Bone marrow (tissue), 2 donors: ENCODE data around the gene NTNG1.

ENCODE experiments used
- DNase-seq, 2 donors: peaks; one replicate each; lab custom pipeline; 2025; lab: John Stamatoyannopoulos, UW

Gene NTNG1

DNA sequence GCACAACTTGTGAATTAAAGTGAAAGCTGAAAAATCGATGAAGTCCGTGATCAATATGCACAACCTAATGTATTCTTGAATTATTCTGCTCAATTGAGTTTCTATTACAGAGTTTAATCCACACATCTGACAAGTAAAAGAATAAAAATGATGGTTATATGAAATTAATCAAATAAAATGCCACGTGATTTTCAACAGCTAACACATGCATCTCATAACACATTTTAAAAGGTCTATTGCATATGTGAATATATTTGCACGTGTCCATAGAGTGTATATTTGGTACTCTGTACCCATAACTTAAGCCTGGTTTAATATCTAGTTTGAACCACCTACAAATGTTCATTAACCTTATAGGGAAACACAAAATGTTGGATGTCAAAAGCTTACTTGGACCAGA, 266.2 kb downstream of the NTNG1 start:
- DNase-seq = no peak

DNA sequence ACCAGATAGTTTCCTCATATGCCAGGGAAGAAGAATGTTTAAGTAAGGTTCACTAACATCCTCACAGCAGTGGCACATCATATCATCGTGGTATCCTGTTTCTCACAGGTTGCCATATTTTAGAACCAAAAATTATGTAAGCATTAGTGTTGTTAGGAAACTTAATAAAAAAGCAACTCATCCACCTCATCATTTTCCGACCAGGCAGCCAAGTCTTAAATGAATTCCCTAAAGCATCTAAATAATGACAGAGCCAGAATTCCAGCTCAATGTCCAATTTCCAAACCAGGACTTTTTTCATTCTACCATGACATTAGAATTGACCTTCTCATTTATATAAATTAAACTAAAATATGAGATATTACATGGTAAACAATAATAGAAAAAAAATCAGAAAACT, 272.7 kb downstream of the NTNG1 start:
- no peak for DNase-seq

DNA sequence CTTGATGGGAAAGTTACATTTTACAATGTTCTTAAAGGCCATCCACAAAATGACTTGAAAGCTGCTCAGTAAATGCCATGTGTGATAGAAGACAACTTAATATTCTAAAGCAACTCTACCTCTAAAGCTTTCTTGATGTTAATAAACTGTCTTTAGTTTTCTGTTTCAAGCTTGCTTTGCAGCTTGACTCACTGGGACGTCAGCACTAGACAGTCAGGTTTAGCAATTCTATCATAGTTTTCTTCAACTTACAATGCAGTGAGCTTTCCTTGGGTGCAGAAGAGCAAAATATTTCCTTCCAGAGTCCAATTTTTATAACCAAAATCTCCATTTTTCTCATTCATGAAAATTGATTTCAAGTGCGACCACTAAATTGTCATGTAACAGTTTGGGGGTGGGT, 273.1 kb downstream of the NTNG1 start:
- no peak for DNase-seq

DNA sequence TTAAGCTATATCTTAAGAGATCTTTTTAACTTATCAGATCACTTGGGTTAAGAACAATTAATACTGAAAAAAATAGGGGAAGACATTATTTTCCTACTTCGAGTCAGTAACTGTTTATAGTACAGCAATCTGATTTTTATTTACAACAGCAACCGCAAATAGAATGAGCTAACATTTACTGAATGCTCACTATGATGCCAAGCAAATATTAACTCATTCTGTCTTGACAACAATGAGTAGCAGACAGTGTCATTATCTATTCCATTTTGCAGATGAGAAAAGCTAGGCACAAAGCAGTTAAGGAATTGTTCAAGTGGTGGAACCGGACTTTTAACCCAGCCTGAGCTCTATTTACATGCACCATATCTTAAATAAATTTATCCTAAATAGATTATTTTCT, 273.7 kb downstream of the NTNG1 start:
- DNase-seq = no peak

DNA sequence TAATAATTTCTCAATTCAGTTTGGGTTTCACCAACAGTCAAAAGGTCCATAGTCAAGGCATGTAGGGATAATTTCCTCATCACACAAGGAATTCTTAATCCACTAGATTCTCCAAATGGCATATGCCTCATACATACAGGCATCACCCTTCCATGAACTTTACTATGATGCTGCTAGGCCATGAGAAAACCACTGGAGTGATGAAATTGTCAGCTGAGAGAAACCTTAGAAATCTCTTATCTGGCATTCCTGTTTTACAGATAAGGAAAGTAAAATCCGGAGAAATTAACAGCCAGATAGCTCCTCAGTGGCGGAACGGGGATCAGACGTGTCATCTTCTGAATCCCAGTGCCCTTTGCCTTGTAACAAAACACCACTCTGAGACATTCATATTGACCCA, 274.4 kb downstream of the NTNG1 start:
- no peak for DNase-seq

DNA sequence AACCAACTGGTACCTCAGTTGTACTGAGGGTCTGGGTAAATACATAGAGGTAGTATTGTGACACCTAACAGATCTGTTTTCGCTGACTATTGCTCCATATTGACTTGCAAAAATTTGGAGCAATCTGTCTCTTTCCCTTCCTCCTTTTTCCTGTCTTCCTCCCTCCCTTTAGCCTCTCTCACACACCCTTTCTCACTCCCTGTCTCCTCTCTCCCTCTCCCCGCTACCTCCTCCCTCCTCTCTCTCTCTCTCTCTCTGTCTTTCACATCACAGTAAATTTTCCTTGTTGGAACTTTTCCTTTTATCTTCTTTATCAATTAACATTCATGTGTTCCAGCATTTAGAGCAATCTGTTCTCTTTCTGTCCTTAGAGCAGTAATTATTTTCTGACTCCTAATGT, 278.2 kb downstream of the NTNG1 start:
- no peak for DNase-seq

DNA sequence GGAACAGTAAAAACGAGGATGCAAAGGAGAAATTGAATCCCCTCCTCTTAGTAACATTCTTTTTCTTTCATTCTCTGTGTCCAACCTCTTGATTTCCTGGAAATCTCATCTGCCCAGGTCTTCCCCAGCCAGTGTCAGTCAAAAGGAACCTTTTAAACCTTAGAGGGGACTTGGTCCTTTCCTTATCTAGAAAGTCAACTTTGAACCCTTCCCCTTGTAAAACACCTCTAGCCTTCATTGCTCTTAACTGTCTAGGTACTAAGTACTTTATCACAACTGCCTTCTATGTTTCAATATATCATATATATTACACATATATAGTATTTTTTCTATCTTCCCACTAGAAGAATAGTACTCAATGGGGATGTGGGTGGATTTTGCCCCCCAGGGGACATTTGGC, 282.1 kb downstream of the NTNG1 start:
- no peak for DNase-seq

DNA sequence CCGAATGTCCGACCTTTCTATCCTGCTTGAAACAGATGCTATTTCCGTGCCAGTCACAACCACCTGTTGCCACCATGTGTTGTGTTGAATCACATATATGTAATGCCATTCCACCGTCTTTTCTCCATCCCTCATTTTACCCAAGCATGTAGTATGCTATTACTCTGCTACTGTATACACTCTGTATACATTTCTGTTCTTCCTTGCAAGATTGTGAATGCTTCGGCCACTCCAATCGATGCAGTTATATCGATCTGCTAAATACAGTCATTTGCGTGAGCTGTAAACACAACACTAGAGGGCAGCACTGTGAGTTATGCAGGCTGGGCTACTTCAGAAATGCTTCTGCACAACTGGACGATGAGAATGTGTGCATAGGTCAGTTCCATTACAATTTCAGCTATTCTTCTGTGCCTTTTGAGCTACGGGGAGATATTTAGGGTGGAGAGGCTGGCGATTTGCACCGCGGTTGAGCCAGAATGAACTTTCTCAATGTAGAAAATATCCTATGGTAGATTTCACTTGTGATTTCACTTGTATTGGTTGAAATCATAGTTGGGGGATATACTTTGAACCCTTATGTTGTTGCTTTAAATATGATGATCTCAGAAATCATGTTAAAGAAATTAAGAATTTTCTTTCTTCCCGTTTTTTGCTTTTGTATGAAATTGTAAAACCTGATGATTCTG, 289.8 kb downstream of the NTNG1 start:
- DNase-seq = peak in 1 of 2 donors; percentile 5

DNA sequence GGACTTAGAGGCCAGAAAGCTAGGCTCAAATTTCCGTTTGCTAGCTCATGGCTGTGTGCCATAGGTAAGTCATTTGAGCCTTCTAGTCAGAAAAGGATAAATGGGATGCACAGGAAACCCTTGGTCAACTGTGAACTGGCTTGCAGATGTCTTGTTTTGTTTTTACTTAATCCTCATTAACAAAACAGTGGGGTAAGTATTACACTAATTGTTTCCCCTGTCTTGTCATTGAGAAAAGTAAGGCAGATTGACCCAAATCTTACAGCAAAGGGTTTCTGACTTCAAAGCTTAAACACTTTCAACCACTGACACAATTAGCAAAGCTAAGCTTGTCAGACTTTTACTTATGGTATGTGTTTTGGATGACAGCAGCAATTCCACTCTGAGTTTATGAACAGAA, 291.3 kb downstream of the NTNG1 start:
- DNase-seq = no peak

DNA sequence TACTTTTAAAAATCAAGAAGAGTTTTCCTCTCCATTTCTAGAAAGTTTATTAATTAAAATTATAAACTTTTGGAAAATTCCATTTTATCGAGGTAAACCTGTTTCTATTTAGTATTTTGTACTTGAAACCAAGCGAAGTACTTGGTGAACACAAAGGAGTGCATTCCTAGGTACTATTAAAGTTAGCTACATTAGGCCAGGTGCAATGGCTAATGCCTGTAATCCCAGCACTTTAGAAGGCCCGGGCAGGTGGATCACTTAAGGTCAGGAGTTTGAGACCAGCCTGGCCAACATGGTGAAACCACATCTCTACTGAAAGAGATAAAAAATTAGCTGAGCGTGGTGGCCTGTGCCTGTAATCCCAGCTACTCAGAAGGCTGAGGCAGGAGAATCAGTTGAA, 292.2 kb downstream of the NTNG1 start:
- no peak for DNase-seq

DNA sequence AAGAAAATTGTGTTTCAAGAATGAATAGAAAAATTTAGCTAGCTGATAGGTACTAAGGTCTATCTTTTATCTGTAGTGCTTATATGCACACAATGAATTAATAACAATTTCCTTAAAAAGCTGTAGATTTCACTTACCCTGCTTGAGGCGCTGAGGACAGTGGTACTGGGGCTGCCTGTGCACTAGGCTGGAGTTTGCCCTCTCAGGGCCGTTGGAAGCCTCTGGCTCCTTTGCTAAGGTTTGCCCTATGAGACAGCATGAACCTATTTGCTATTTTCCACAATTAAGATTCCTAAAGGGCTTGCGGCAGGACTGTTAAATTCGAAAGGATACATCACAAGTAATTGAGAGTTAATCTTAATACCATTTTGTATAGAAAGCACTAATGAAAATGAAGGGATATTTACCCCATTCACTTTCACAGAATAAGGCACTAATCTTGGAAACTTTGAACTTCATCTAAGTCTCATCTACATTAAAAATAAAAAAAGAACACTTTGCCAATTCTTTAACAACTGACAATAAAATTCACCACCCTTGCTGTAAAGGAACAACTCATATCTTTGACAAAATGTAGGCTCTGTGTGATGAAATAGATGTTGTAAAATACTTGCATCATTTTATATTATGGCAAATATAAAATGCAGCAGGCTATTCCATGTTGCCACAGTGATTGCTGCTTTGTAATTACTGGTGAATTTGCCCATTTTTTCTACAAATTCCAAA, 293.0 kb downstream of the NTNG1 start:
- no peak for DNase-seq

DNA sequence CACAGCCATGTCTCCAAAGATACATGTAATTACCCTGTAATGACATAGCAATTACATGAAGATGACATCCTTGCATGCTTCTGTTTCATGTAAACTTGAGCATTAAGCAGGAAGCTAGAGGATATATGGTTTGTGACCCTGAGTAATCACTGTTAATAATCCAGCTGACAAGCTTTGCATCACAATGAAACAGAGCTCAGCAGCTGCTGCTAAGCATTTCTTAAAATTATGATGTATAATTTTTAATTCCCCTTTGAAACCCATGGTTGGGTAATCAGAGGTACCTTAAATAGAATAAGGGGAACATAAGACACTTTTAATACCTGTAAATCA, 293.5 kb downstream of the NTNG1 start:
- no peak for DNase-seq

DNA sequence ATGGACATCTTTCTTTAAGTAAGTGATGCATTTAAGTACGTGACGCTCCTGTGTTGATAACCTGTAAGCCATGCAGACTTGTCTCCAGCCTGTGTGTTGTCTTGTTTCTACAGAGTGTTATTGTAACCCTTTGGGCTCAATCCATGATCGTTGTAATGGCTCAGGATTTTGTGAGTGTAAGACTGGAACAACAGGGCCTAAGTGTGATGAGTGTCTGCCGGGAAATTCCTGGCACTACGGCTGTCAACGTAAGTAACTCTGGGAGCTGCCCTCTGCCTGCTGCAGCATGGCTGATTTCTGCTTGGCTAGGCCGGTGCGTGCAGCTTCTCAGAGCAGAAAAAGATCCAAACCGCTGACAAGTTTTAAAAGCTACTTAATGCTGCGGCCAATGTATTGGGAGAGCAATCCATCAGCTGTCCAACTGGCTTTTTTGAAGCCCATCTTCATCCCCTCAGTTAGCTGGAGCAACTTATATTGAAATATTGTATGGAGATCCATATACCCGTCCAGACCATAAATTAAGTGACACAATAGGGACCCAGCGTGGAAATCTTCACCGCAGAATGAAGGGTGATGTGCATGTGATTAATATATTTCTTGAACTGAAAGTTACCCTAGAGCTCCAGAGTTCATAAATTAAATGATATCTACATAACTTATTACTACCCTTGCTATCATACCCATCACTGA, 295.9 kb downstream of the NTNG1 start:
- DNase-seq = no peak

DNA sequence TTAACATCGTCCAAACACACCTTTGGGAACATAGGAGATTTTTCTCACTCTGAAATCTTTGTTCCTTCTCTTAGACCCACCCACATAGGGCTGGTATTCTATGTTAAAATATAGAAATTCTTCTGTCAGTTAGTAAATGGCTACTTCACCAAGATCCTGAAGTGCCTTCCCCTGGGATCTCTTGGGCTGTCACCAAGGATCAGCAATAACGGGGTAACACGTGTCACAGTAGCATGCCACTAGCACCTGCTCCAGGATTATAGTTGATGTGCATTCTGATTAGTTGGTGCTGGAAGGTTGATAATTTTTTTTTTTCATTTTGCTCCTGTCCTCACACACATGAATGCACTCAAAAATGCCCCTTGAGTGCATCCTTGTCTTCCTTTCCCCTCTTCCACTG, 298.7 kb downstream of the NTNG1 start:
- DNase-seq = no peak

DNA sequence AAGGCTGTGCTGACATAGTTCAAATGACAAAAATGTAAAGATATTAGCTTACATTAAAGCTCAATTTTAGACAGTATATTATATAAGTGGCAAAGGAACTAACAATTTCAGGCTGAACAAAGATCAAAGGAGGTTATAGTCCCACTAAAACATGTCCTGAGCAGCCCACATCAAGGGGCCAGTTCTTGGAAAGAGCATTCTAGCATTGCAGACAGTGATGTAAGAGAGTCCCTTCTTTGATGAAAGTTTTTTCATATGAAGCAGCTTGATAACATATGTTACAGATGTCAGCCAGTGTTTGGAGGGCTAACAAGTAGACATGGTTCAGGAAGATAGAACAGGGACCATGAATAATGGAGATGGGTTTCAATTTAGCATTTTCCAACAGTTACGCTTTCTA, 301.7 kb downstream of the NTNG1 start:
- DNase-seq = no peak

DNA sequence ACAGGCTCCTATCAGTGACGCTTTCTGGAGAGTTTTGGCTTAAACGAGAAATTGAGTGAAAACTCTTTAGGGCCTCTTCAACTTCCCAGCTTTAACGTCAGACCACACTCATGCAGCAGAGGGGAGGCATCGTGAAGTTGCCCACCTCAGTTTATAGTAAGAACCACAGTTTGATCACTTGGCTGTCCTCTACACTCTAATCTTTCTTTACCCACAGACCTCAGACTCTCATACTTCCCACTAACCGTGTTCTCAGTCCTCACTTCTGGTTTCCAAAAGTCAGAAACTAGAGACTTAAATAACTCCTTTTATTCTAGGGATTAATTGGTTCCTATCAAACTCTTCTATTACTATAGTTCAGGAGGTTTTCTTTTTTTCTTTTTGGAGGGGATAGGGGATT, 302.2 kb downstream of the NTNG1 start:
- DNase-seq = no peak

DNA sequence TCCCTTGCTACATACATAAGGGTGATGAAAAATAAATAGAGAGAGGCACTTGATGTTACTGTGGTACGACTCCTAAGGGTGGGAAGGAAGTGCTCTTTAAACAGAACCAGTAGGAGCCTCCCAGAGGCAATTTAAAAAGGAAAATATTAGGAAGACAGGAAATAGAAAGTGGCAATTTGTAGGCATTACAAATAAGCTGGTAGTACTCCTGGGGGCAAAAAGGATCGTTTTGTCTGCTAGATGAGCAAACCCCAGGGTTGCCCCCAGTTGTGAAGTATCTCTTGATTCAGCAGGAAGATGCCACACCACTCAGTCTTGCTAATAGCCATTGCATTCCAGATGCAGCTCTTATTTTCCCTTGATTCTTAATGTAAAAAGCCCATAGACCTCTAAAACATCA, 303.0 kb downstream of the NTNG1 start:
- no peak for DNase-seq

DNA sequence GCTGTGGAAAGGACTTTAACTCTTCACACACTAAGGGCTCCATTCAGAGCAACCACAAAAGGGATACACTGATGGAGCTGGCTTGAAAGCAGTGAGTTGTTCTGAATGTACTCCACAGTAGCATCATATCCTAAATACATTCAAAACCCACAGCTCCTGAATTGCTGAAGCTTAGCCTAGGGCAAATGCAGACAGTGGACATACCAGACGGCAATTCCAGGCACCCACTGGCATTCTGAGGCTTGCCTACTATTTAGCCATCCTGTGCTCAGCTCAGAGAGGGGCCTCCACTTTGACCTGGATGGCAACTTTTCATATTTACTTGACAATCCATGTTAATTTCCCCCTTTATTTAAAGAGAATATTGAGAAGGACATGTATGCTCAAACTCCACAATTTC, 303.5 kb downstream of the NTNG1 start:
- DNase-seq = no peak

DNA sequence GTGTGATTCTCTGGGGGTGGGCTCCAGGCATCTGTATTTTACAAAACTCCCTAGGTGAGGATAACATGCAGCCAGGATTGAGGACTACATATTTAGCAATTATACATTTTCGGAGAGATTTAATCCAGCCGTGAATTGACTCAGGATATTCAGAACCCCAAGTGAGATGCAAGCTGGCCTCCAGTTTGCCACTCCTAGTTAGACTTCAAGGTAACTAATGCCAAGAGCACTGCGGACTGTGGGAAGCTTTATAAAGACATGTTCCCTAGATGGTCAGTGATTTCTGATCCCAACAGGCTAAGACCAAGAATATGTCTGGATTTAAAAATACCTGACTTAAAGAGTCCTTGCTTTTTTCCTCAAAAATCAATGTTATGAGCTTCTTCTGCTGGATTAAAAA, 308.5 kb downstream of the NTNG1 start:
- DNase-seq = no peak

DNA sequence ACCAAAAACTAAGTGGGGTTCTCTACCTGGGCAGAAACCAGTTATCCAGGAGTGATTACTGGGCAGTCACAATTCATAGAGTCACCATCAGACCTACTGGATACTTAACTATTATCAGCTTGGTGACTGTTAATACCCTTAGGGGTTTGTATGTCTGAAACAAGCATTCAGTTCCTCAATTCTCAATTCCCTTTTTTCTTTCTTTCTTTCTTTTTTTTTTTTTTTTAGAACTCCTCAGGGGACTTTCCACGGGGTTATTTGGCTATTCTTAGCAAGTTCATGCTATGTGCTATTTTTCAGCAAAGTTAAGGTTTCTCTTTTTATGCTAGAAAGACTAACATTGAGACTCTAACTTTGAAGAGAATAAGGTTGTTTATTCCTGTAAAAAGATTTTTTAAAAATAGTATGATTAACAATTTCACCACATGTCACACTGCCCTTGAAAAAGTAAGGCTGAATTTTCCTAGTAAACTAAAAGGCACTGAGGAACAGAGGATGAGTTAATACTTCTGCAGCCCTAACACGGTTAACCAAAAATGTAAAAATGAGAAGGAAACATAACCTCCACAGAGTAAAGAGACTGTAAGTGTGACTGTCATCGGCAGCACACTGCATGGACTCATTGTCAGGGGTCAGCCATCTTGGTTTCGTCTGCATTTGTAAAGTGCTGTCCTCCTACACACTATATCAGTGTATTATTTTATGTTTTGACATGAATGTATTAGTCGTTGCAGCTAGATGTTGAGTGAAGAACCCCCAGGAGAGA, 310.2 kb downstream of the NTNG1 start:
- DNase-seq = no peak

DNA sequence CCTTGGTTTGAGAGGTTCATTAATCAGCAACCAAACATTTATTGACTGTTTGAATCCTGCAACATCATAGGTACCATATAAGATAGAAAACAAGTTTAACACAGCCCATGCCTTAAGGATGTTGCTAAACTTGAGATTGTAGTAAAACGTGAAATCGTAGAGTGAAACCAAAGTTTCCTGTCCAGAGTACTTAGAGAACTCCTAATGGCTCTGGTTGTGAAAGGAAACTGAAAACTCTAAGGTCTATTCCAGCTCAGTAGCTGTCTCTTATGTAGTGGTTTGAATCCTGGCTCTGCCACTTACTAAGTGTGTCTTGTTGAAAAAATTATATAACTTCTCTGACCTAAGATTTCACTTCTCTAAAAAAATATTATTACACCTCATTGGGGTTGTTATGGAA, 310.9 kb downstream of the NTNG1 start:
- no peak for DNase-seq

DNA sequence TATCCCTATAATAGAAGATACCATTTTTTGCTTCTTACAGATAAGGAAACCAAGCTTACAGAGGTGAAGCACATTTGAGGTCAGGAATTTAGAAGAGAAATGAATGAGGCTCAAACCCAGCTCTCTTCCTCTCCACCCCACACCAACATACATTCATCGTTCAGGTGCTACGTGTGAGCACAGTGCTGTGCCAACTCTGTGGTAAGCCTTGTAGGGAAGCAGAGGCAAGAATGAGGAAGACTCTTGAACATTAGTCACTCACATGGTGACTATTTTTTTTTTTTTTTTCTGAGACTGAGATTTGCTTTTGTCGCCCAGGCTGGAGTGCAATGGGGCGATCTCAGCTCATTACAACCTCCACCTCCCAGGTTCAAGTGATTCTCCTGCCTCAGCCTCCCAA, 314.0 kb downstream of the NTNG1 start:
- DNase-seq = no peak

DNA sequence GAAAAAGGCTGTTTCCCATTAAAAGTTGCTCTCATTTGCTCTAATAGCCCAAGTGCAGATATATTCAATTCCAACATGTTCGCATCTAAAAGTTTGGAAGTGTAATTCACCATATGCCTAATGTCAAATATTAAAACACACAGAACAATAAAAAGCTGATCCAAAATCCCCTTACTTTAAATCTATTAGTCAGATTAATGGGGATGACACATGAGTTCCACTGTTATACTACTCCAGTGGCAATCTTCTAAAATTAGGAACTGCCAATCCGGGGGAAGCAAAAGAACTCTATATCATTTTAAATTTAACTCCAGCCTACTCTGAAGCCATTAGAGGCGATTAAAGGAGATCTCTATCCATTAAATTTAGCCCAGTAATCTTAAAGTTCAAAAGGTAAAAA, 317.1 kb downstream of the NTNG1 start:
- no peak for DNase-seq
